H9 (cell line): ENCODE measurements around the gene DTNBP1. TPM values are rescaled to one million over a fixed set of nuclear protein-coding genes. Genes with fewer than 3 reads are reported as not detected.

Experiments
- DNase-seq: peaks from one replicate; pipeline ENCODE4 v3.0.0-alpha.2; 2017
- H2AFZ ChIP-seq: one replicate; pipeline ENCODE4 v1.6.1; 2013; ENCODE audit warnings: mild to moderate bottlenecking, low read length, control low read depth, moderate library complexity
- H2AK5ac ChIP-seq: 2 replicates; pipeline ENCODE4 v1.6.1; 2013; ENCODE audit warnings: low read length, control low read depth, mixed read lengths; ENCODE audit not compliant: insufficient read length
- H2BK120ac ChIP-seq: one replicate; pipeline ENCODE4 v1.6.1; 2013; ENCODE audit warnings: low read depth, mild to moderate bottlenecking, low read length, control low read depth, inconsistent platforms; ENCODE audit not compliant: poor library complexity, severe bottlenecking
- H2BK12ac ChIP-seq: 2 replicates; pipeline ENCODE4 v1.6.1; 2013; ENCODE audit warnings: low read length, control low read depth, mixed read lengths, low read depth; ENCODE audit not compliant: insufficient read length
- H2BK15ac ChIP-seq: 2 replicates; pipeline ENCODE4 v1.6.1; 2013; ENCODE audit warnings: low read depth, low read length, control low read depth
- H2BK20ac ChIP-seq: one replicate; pipeline ENCODE4 v1.6.1; 2013; ENCODE audit warnings: low read depth, mild to moderate bottlenecking, low read length, control low read depth, inconsistent platforms; ENCODE audit not compliant: poor library complexity, severe bottlenecking
- H2BK5ac ChIP-seq: 2 replicates; pipeline ENCODE4 v1.6.1; 2013; ENCODE audit warnings: low read length, control low read depth, mixed read lengths; ENCODE audit not compliant: insufficient read length
- H3K14ac ChIP-seq: 2 replicates; pipeline ENCODE4 v1.6.1; 2013; ENCODE audit warnings: low read length, control low read depth; ENCODE audit not compliant: insufficient read depth
- H3K18ac ChIP-seq: 2 replicates; pipeline ENCODE4 v1.6.1; 2013; ENCODE audit warnings: low read depth, mild to moderate bottlenecking, mixed read lengths, low read length, control low read depth; ENCODE audit not compliant: insufficient read length
- H3K23ac ChIP-seq: 2 replicates; pipeline ENCODE4 v1.6.1; 2013; ENCODE audit warnings: low read length, control low read depth, mixed read lengths, low read depth; ENCODE audit not compliant: insufficient read length
- H3K23me2 ChIP-seq: 2 replicates; pipeline ENCODE4 v1.6.1; 2013; ENCODE audit warnings: low read depth, mild to moderate bottlenecking, mixed read lengths, low read length, control low read depth; ENCODE audit not compliant: insufficient read length, poor library complexity, severe bottlenecking
- H3K27ac ChIP-seq: 2 replicates; pipeline ENCODE4 v1.5.1; 2013; ENCODE audit warnings: low read length, control low read depth, mixed read lengths, low read depth; ENCODE audit not compliant: insufficient read length
- H3K27me3 ChIP-seq: 2 replicates; pipeline ENCODE4 v1.6.1; 2013; ENCODE audit warnings: low read length, control low read depth, inconsistent platforms; ENCODE audit not compliant: insufficient read depth
- H3K4ac ChIP-seq: 2 replicates; pipeline ENCODE4 v1.6.1; 2013; ENCODE audit warnings: low read depth, mild to moderate bottlenecking, control low read depth, inconsistent platforms, low read length, moderate library complexity
- H3K4me1 ChIP-seq: 2 replicates; pipeline ENCODE4 v1.6.1; 2013; ENCODE audit warnings: low read length, control low read depth, inconsistent platforms; ENCODE audit not compliant: insufficient read depth
- H3K4me2 ChIP-seq: 2 replicates; pipeline ENCODE4 v1.6.1; 2013; ENCODE audit warnings: low read length, control low read depth, mixed read lengths; ENCODE audit not compliant: insufficient read length, insufficient read depth
- H3K56ac ChIP-seq: 2 replicates; pipeline ENCODE4 v1.6.1; 2013; ENCODE audit warnings: low read depth, mild to moderate bottlenecking, mixed read lengths, low read length, control low read depth; ENCODE audit not compliant: insufficient read length
- H3K79me1 ChIP-seq: 2 replicates; pipeline ENCODE4 v1.6.1; 2013; ENCODE audit warnings: low read depth, mild to moderate bottlenecking, moderate library complexity, low read length, control low read depth, inconsistent platforms; ENCODE audit not compliant: insufficient read depth, poor library complexity, severe bottlenecking
- H3K79me2 ChIP-seq: 2 replicates; pipeline ENCODE4 v1.6.1; 2013; ENCODE audit warnings: low read length, control low read depth, inconsistent platforms; ENCODE audit not compliant: insufficient read depth
- H3K9ac ChIP-seq: 2 replicates; pipeline ENCODE4 v1.6.1; 2013; ENCODE audit warnings: low read length, control low read depth, mixed read lengths; ENCODE audit not compliant: insufficient read length; ENCODE audit errors: extremely low read depth
- H3K9me3 ChIP-seq: one replicate; pipeline ENCODE4 v1.6.1; 2013; ENCODE audit warnings: low read depth, low read length, inconsistent platforms; ENCODE audit not compliant: control insufficient read depth
- H3T11ph ChIP-seq: one replicate; pipeline ENCODE4 v1.6.1; 2013; ENCODE audit warnings: mild to moderate bottlenecking, low read length, control low read depth, inconsistent platforms
- H4K20me1 ChIP-seq: one replicate; pipeline ENCODE4 v1.6.1; 2013; ENCODE audit not compliant: control insufficient read depth, insufficient read length, insufficient read depth
- H4K5ac ChIP-seq: 2 replicates; pipeline ENCODE4 v1.6.1; 2013; ENCODE audit warnings: low read depth, mild to moderate bottlenecking, mixed read lengths, low read length, control low read depth; ENCODE audit not compliant: insufficient read length
- H4K8ac ChIP-seq: replicated peaks from 2 replicates; pipeline ENCODE4 v1.6.1; 2013; ENCODE audit warnings: low read length, control low read depth, mixed read lengths, low read depth; ENCODE audit not compliant: insufficient read length
- H4K91ac ChIP-seq: 2 replicates; pipeline ENCODE4 v1.6.1; 2013; ENCODE audit warnings: low read depth, mild to moderate bottlenecking, moderate library complexity, mixed read lengths, low read length, control low read depth; ENCODE audit not compliant: insufficient read length
- H3K27ac Mint-ChIP-seq, 3 experiments: 2 replicates in 2 of 3; 3 replicates in 1 of 3; pipeline ENCODE4 v1.8.0; 2020 to 2021; ENCODE audit warnings: mixed read lengths in 3 of 3, mild to moderate bottlenecking in 1 of 3, moderate library complexity in 1 of 3
- H3K27me3 Mint-ChIP-seq: 2 replicates; pipeline ENCODE4 v1.8.0; 2021; ENCODE audit warnings: low read depth, mild to moderate bottlenecking, moderate library complexity, mixed read lengths
- H3K36me3 Mint-ChIP-seq, 3 experiments: 2 replicates in 2 of 3; 3 replicates in 1 of 3; pipeline ENCODE4 v1.8.0; 2020 to 2021; ENCODE audit warnings: low read depth in 3 of 3, mixed read lengths in 3 of 3; ENCODE audit not compliant: insufficient read depth in 1 of 3
- H3K4me1 Mint-ChIP-seq, 2 experiments: 2 replicates each; pipeline ENCODE4 v1.8.0; 2020; ENCODE audit warnings: mixed read lengths in 2 of 2
- H3K4me3 Mint-ChIP-seq, 2 experiments: 2 replicates in 1 of 2; 3 replicates in 1 of 2; pipeline ENCODE4 v1.8.0; 2020 to 2021; ENCODE audit warnings: mild to moderate bottlenecking in 2 of 2, mixed read lengths in 2 of 2, moderate library complexity in 1 of 2
- H3K9me3 Mint-ChIP-seq, 2 experiments: 2 replicates in 1 of 2; 3 replicates in 1 of 2; pipeline ENCODE4 v1.8.0; 2020; ENCODE audit warnings: mild to moderate bottlenecking in 2 of 2, mixed read lengths in 2 of 2, moderate library complexity in 1 of 2
- WGBS: extraction: QIAGEN DNeasy Blood & Tissue Kit; methylation state at CpG from one replicate; pipeline ENCODE4 v1.1.7; 2013; ENCODE audit warnings: missing lambda C conversion rate, low lambda C conversion rate, mixed read lengths; ENCODE audit not compliant: insufficient read length; ENCODE audit errors: extremely low coverage; 5-methylcytosine and 5-hydroxymethylcytosine counted together
- total RNA-seq: library from RNA; stranded (reverse); gene quantifications from 2 replicates; pipeline ENCODE4 v1.2.1, GENCODE V29; 2021
- TF ChIP-seq, protein P1 (sequence below): fragments of 200-600 bp; sonication (generic); conservative IDR thresholded peaks from 3 replicates; pipeline ENCODE4 v1.8.0; 2021; ENCODE audit warnings: antibody characterized with exemption, mild to moderate bottlenecking

Gene DTNBP1
- total RNA-seq, 1 experiment from 2014 or later = 12.9 TPM

DNA sequence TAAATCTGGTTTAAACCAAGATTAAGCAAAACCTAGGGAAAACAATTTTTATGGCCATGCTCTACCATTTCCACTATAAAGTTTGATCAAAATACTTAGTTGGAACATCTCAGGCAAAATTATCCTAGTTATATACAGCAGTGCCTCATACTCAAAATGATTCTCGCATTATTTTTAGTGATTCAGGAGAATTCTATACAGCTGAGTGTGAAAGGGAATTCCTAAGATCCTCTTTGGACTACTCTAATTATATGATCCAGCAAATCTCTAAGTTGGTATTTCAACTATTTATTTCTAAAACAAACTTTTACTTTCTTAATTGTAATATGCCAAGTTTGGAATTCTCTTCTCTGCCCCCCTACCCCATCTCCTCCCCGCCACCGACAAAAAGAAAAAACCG, 8.6 kb downstream of the DTNBP1 start:
- Histone ChIP-seq H3T11ph (no peak overlapping the region), H4K8ac (no peak overlapping the region), H2AK5ac (no peak overlapping the region), H3K4ac (no peak overlapping the region), H3K79me2 (no peaks in the 10 kb centered on the region), H4K91ac (no peak overlapping the region), H3K56ac (no peak overlapping the region), H3K23ac (no peak overlapping the region), H4K5ac (no peak overlapping the region), H2BK20ac (no peak overlapping the region), H2BK15ac (no peak overlapping the region), H3K23me2 (no peaks in the 10 kb centered on the region), H3K4me2 (no peak overlapping the region), H3K4me1 (peaks cover 7% of the 10 kb centered on the region; the same call in 1 of the 2 replicates), H2BK12ac (no peak overlapping the region), H3K9me3 (no peaks in the 10 kb centered on the region), H3K9ac (no peak overlapping the region), H4K20me1 (no peaks in the 10 kb centered on the region), H3K27me3 (no peaks in the 10 kb centered on the region), H3K14ac (no peak overlapping the region), H3K18ac (no peak overlapping the region), H3K79me1 (peaks cover 2% of the 10 kb centered on the region), H3K27ac (no peak overlapping the region), H2BK120ac (no peak overlapping the region), H2BK5ac (no peak overlapping the region), H2AFZ (no peak overlapping the region)
- Mint-ChIP-seq H3K36me3 (peaks cover 0 to 2% (median 0%) of the 10 kb centered on the region in 3 experiments; a peak in 1 of 7 replicates), H3K9me3 (no peaks in the 10 kb centered on the region; a peak in 1 of 5 replicates), H3K27ac (no peak overlapping the region), H3K4me1 (peaks cover 21 to 24% of the 10 kb centered on the region in 2 experiments), H3K4me3 (no peak overlapping the region), H3K27me3 (no peaks in the 10 kb centered on the region)
- no CpG with 5 or more reads among the region's 4 CpGs for WGBS
- no peak for DNase-seq
- TF ChIP-seq, protein P1, sequence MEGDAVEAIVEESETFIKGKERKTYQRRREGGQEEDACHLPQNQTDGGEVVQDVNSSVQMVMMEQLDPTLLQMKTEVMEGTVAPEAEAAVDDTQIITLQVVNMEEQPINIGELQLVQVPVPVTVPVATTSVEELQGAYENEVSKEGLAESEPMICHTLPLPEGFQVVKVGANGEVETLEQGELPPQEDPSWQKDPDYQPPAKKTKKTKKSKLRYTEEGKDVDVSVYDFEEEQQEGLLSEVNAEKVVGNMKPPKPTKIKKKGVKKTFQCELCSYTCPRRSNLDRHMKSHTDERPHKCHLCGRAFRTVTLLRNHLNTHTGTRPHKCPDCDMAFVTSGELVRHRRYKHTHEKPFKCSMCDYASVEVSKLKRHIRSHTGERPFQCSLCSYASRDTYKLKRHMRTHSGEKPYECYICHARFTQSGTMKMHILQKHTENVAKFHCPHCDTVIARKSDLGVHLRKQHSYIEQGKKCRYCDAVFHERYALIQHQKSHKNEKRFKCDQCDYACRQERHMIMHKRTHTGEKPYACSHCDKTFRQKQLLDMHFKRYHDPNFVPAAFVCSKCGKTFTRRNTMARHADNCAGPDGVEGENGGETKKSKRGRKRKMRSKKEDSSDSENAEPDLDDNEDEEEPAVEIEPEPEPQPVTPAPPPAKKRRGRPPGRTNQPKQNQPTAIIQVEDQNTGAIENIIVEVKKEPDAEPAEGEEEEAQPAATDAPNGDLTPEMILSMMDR = no peak
